CD14-positive monocyte (primary cell): Measurements from ENCODE around the gene FAM107B. TPM values are rescaled to one million over a fixed set of nuclear protein-coding genes. Genes with fewer than 3 reads are reported as not detected.

Experiments
- DNase-seq, 3 donors: peaks; one replicate each; pipeline ENCODE4 v3.0.0-alpha.2; 2011 to 2022
- H2AFZ ChIP-seq: 2 replicates; pipeline ENCODE4 v1.6.0; 2012; ENCODE audit warnings: mild to moderate bottlenecking, low read depth, low read length, inconsistent platforms; ENCODE audit not compliant: insufficient read depth, poor library complexity, severe bottlenecking
- H3K27ac ChIP-seq, 2 donors: 1 replicate in 1 of 2; 2 replicates in 1 of 2; pipeline ENCODE4 v1.5.1; 2012 to 2013; ENCODE audit warnings: low read length in 2 of 2, control low read depth in 1 of 2, inconsistent platforms in 1 of 2, low read depth in 1 of 2, mild to moderate bottlenecking in 1 of 2
- H3K27me3 ChIP-seq, 2 donors: one replicate each; pipeline versions ENCODE4 v1.6.0 to v1.6.1; 2011 to 2013; ENCODE audit warnings: low read length in 2 of 2; ENCODE audit not compliant: control insufficient read depth in 2 of 2, insufficient read depth in 2 of 2
- H3K36me3 ChIP-seq, 2 donors: replicated peaks in 1 of 2; 1 replicate in 1 of 2; 2 replicates in 1 of 2; pipeline versions ENCODE4 v1.5.1 to v1.6.1; 2012 to 2013; ENCODE audit warnings: low read length in 2 of 2, control low read depth in 1 of 2, inconsistent platforms in 1 of 2, mild to moderate bottlenecking in 1 of 2; ENCODE audit not compliant: insufficient read depth in 2 of 2, control insufficient read depth in 1 of 2
- H3K4me1 ChIP-seq, 2 donors: 1 replicate in 1 of 2; 2 replicates in 1 of 2; pipeline versions ENCODE4 v1.5.1 to v1.6.1; 2012 to 2013; ENCODE audit warnings: low read length in 2 of 2, control low read depth in 1 of 2, inconsistent platforms in 1 of 2, mild to moderate bottlenecking in 1 of 2, moderate library complexity in 1 of 2; ENCODE audit not compliant: insufficient read depth in 2 of 2, control insufficient read depth in 1 of 2
- H3K4me2 ChIP-seq: replicated peaks from 2 replicates; pipeline ENCODE3; 2012; ENCODE audit warnings: low read length, moderate library complexity, mild to moderate bottlenecking; ENCODE audit not compliant: poor library complexity, severe bottlenecking; ENCODE audit errors: extremely low read depth
- H3K4me3 ChIP-seq, 3 experiments: fragments of 200-600 bp in 1 of 3; sonication (generic) in 1 of 3; replicated peaks in 1 of 3; 1 replicate in 2 of 3; 2 replicates in 1 of 3; pipeline ENCODE4 v1.5.1; 2011 to 2013; ENCODE audit warnings: low read length in 3 of 3, mild to moderate bottlenecking in 3 of 3, control low read depth in 2 of 3, low read depth in 2 of 3, inconsistent platforms in 1 of 3, moderate library complexity in 1 of 3
- H3K79me2 ChIP-seq: 2 replicates; pipeline ENCODE4 v1.6.0; 2012; ENCODE audit warnings: mild to moderate bottlenecking, control low read depth, inconsistent platforms, low read length, moderate library complexity; ENCODE audit not compliant: insufficient read depth
- H3K9ac ChIP-seq: 2 replicates; pipeline ENCODE4 v1.6.0; 2017; ENCODE audit warnings: low read length, mild to moderate bottlenecking; ENCODE audit not compliant: insufficient read depth, poor library complexity, severe bottlenecking
- H3K9me3 ChIP-seq, 2 donors: replicated peaks in 1 of 2; 1 replicate in 1 of 2; 2 replicates in 1 of 2; pipeline versions ENCODE4 v1.5.1 to v1.6.1; 2012 to 2013; ENCODE audit warnings: low read length in 2 of 2, control low read depth in 1 of 2; ENCODE audit not compliant: control insufficient read depth in 1 of 2, insufficient read depth in 1 of 2
- H4K20me1 ChIP-seq: 2 replicates; pipeline ENCODE4 v1.6.0; 2012; ENCODE audit warnings: mild to moderate bottlenecking, low read length, control low read depth, moderate library complexity; ENCODE audit not compliant: insufficient read depth
- H3K27ac Mint-ChIP-seq, 7 donors: one replicate each; pipeline ENCODE4 v1.8.0; 2020; ENCODE audit warnings: mild to moderate bottlenecking in 7 of 7, mixed read lengths in 7 of 7, moderate library complexity in 6 of 7, inconsistent platforms in 2 of 7
- H3K27me3 Mint-ChIP-seq, 3 donors: one replicate each; pipeline ENCODE4 v1.8.0; 2021 to 2022; ENCODE audit warnings: low read depth in 3 of 3, mild to moderate bottlenecking in 3 of 3, mixed read lengths in 3 of 3, moderate library complexity in 3 of 3, inconsistent platforms in 1 of 3
- H3K36me3 Mint-ChIP-seq, 2 donors: one replicate each; pipeline ENCODE4 v1.8.0; 2020; ENCODE audit warnings: mixed read lengths in 2 of 2, inconsistent platforms in 1 of 2, mild to moderate bottlenecking in 1 of 2
- H3K4me1 Mint-ChIP-seq: one replicate; pipeline ENCODE4 v1.8.0; 2020; ENCODE audit warnings: mild to moderate bottlenecking, mixed read lengths
- H3K4me3 Mint-ChIP-seq, 2 donors: one replicate each; pipeline ENCODE4 v1.8.0; 2020; ENCODE audit warnings: mild to moderate bottlenecking in 2 of 2, mixed read lengths in 2 of 2, moderate library complexity in 1 of 2
- H3K9me3 Mint-ChIP-seq, 7 donors: one replicate each; pipeline ENCODE4 v1.8.0; 2020 to 2022; ENCODE audit warnings: mixed read lengths in 7 of 7, mild to moderate bottlenecking in 6 of 7, moderate library complexity in 6 of 7, inconsistent platforms in 2 of 7
- CTCF ChIP-seq: fragments of 200-600 bp; IDR thresholded peaks from one replicate; pipeline ENCODE4 v1.8.0; 2022; ENCODE audit warnings: antibody characterized with exemption, mild to moderate bottlenecking
- WGBS: methylation state at CpG from one replicate; pipeline ENCODE4 v1.1.5; 2013; ENCODE audit warnings: missing lambda C conversion rate; ENCODE audit not compliant: insufficient coverage; 5-methylcytosine and 5-hydroxymethylcytosine counted together
- intact Hi-C, 2 donors: fragments of 100-400 bp; cut with micrococcal nuclease; formaldehyde crosslinking; loops; one replicate each; pipeline versions ENCODE4 v1.15.0 to v1.15.1; 2023
- polyA plus RNA-seq, 3 donors: library from polyadenylated mRNA; depleted of rRNA in 1 of 3; unstranded in 2 of 3; stranded (reverse) in 1 of 3; fragments of 300-500 nt in 2 of 3; fragments of >200 nt in 1 of 3; fragmentation: Illumina TruSeq in 2 of 3; gene quantifications; 1 replicate in 2 of 3; 2 replicates in 1 of 3; pipeline ENCODE4 v1.2.3, GENCODE V29; 2012 to 2021

The FAM107B gene
- polyA plus RNA-seq, 3 donors = 27.2 to 68.5 (median 28.4) TPM

DNA sequence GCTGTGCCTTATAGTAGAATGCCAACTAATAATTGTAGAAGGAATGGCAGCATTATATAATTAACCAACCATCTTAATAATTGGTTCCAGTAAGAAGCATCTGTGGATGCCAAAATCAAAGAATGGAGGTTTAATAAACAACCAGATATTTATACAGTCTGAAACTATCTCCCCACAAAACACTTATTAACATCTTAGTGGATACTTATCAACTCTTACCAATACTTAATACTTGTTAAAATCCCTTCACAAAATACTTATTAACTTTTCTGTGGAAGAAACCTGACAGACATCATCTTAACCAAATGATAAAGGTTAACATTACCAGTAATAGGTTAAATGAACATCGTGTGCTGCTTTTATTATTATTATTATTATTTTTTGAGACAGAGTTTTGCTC is 29.1 kb upstream of the FAM107B start:
- no peak for DNase-seq
- Mint-ChIP-seq H3K4me1 (peaks cover 3% of the 10 kb centered on the region), H3K36me3 (no peaks in the 10 kb centered on the region), H3K9me3 (no peaks in the 10 kb centered on the region), H3K4me3 (no peak overlapping the region), H3K27me3 (peaks cover 0 to 2% (median 0%) of the 10 kb centered on the region in 3 donors), H3K27ac (no peak overlapping the region)
- H3K4me1 ChIP-seq = peaks cover 0 to under 1% of the 10 kb centered on the region in 2 donors
- no peak overlapping the region for H3K4me2 ChIP-seq
- no peaks in the 10 kb centered on the region for H3K79me2 ChIP-seq
- no CpG with 5 or more reads among the region's 1 CpG for WGBS
- H4K20me1 ChIP-seq = no peaks in the 10 kb centered on the region
- H3K9me3 ChIP-seq = no peaks in the 10 kb centered on the region
- intact Hi-C loops = no loop called here
- no peak for TF ChIP-seq CTCF
- no peaks in the 10 kb centered on the region for H3K27me3 ChIP-seq
- no peaks in the 10 kb centered on the region for H3K36me3 ChIP-seq
- H3K4me3 ChIP-seq = no peak overlapping the region
- H2AFZ ChIP-seq = no peak overlapping the region
- no peak overlapping the region for H3K27ac ChIP-seq
- H3K9ac ChIP-seq = no peak overlapping the region

DNA sequence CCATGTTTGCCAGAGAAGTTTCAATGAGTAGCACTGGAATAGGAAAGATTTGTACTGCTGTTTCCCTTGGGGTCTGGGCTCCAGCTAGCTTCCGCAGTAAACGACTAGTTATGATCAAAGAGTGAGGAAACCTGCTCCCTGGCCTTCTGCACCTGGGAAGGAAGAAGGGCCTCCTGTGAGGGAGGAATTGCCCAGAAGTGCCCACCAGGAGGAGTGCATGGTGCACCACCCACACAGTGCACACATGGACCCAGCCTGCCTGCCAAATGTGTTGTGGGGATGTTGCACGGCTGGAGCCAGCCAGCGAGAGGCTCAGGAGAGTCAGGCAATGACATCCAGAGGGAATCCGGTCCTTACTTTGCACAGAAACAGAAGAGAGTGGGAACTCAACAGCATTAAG is 27.0 kb upstream of the FAM107B start:
- H3K9ac ChIP-seq = no peak overlapping the region
- H3K36me3 ChIP-seq = no peaks in the 10 kb centered on the region
- no peak overlapping the region for H3K4me3 Mint-ChIP-seq
- no peak for TF ChIP-seq CTCF
- H3K27me3 ChIP-seq = no peaks in the 10 kb centered on the region
- intact Hi-C loops = no loop called here
- H3K4me1 ChIP-seq = peaks cover 0 to 3% of the 10 kb centered on the region in 2 donors
- H3K27ac ChIP-seq = no peak overlapping the region
- no peak for DNase-seq
- no peaks in the 10 kb centered on the region for H3K36me3 Mint-ChIP-seq
- 87% methylated on average over 4 of the region's 5 CpGs for WGBS
- H3K4me3 ChIP-seq = no peak overlapping the region
- H3K9me3 Mint-ChIP-seq = no peaks in the 10 kb centered on the region
- no peaks in the 10 kb centered on the region for H4K20me1 ChIP-seq
- no peak overlapping the region for H3K4me2 ChIP-seq
- H3K27ac Mint-ChIP-seq = no peak overlapping the region
- H3K4me1 Mint-ChIP-seq = peaks cover 13% of the 10 kb centered on the region
- peaks cover 0 to 2% (median 0%) of the 10 kb centered on the region in 3 donors for H3K27me3 Mint-ChIP-seq
- H3K79me2 ChIP-seq = no peaks in the 10 kb centered on the region
- H2AFZ ChIP-seq = no peak overlapping the region
- no peaks in the 10 kb centered on the region for H3K9me3 ChIP-seq
